ENCODE measurements around the gene OR1E1.

DNA sequence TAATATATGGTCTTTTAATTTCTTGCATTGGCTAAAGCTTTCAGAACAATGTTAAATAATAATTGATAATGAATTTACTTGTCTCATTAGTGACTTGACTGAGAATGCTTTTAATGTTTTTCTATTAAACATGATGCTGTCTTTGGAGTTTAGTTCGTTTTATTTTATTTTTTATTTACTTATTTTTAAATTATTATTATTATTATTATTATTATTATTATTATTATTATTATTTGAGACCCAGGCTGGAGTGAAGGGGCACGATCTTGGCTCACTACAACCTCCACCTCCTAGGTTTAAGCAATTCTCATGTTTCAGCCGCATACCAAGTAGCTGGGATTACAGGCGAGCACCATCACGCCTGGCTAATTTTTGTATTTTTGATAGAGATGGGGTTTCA is 17.4 kb upstream of the OR1E1 start:
- TF ChIP-seq POLR2AphosphoS5 (IDR thresholded peaks at IDR 0.05; ENCODE audit: low read depth, low read length) = no peak
- TF ChIP-seq SIN3A (IDR thresholded peaks at IDR 0.05; ENCODE audit: borderline replicate concordance, insufficient read depth, low read length) = no peak
- TF ChIP-seq, protein P1, sequence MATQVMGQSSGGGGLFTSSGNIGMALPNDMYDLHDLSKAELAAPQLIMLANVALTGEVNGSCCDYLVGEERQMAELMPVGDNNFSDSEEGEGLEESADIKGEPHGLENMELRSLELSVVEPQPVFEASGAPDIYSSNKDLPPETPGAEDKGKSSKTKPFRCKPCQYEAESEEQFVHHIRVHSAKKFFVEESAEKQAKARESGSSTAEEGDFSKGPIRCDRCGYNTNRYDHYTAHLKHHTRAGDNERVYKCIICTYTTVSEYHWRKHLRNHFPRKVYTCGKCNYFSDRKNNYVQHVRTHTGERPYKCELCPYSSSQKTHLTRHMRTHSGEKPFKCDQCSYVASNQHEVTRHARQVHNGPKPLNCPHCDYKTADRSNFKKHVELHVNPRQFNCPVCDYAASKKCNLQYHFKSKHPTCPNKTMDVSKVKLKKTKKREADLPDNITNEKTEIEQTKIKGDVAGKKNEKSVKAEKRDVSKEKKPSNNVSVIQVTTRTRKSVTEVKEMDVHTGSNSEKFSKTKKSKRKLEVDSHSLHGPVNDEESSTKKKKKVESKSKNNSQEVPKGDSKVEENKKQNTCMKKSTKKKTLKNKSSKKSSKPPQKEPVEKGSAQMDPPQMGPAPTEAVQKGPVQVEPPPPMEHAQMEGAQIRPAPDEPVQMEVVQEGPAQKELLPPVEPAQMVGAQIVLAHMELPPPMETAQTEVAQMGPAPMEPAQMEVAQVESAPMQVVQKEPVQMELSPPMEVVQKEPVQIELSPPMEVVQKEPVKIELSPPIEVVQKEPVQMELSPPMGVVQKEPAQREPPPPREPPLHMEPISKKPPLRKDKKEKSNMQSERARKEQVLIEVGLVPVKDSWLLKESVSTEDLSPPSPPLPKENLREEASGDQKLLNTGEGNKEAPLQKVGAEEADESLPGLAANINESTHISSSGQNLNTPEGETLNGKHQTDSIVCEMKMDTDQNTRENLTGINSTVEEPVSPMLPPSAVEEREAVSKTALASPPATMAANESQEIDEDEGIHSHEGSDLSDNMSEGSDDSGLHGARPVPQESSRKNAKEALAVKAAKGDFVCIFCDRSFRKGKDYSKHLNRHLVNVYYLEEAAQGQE (IDR thresholded peaks at IDR 0.05; ENCODE audit: insufficient read depth in 1 of 2, low read depth in 2 of 2, low read length in 2 of 2) = no peak
- TF ChIP-seq TAF1 (IDR thresholded peaks at IDR 0.05; ENCODE audit: borderline replicate concordance, insufficient read depth, low read length) = no peak
